ENCODE measurements around the gene BARX2. TPM values are rescaled to one million over a fixed set of nuclear protein-coding genes. Genes with fewer than 3 reads are reported as not detected.

BARX2 gene
- total RNA-seq, 1 experiment from 2014 or later: not detected

DNA sequence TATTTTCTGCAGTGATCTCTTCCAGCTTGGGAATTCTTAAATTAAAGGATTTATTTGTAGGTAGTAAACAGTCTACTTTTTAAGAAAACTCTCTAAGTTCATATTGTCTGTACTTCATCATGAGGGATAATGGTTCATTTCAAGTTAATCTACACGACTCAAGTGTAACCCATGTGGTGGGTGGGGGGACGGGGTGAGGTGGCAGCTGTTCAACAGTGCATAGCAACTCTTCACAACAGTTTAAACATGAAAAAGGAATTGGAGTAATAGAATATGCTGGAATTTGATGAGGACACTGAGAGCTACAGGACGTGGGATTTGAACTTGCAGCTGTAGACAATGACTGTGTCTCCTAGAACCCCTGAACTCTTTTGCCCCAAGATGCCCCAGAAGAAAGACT is 20.8 kb downstream of the BARX2 start:
- DNase-seq (ENCODE audit: low read depth): no peak

DNA sequence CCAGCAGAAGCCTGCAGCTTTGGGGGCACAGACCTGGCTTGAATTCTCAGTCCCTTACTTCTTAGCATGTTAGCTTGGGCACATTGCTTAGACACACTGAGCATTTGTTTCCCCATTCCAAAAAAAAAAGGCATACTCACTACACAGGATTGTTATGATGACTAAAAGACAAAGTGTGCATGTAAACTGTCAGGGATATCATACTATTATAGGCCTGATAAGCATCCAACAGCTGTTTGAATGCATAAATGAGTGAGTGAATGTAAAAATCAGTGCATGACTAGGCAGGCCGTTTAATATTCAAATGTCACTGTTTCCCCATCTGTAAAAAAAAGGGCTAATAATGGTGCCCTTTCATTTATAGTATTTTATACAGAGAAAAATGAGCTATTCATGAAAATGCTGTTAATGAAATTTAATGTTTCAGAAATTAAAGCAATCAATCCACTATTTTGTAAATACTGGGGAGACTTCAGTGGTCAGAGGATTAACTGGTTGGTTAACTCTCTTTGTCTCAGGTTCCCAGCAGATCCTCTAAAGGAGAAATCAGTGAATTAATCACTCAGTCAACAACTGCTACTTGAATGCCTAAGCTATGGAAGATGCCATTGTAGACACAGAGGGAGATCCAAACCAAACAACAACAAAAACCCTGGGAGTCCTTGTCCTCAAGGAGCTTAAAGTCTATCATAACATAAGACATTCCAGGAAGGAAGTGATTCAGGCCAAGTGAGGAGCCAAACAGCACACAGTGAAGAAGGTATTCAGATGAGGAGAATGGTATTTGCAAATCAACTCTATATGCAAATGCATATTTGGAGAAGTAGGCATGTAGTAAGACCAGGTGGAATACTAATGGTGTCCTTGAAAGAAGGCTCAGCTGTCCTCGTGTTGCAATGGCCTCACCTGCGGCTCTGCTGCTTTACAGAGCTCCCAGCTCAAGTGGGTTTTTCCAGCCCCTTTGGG is 26.8 kb downstream of the BARX2 start:
- no peak for DNase-seq (ENCODE audit: low read depth)

DNA sequence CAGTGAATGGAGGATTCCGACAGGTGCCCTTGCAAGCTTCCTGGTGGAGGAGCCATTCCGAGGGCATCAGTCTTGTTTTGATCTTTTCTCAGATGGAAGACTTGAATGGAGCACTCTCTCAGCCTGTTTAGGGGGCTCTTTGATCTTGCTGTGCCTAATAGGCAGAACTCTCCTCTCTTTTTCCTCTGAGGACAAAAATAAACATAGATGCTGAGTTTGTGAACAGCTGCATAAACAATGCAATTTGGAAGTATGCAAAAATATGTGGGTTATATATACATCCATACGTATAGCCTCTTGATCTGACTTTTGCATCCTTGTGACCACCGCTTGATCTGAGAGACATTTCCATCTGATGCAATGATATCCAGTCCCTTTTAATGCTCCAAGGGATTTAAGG is 29.1 kb downstream of the BARX2 start:
- no peak for DNase-seq (ENCODE audit: low read depth)

DNA sequence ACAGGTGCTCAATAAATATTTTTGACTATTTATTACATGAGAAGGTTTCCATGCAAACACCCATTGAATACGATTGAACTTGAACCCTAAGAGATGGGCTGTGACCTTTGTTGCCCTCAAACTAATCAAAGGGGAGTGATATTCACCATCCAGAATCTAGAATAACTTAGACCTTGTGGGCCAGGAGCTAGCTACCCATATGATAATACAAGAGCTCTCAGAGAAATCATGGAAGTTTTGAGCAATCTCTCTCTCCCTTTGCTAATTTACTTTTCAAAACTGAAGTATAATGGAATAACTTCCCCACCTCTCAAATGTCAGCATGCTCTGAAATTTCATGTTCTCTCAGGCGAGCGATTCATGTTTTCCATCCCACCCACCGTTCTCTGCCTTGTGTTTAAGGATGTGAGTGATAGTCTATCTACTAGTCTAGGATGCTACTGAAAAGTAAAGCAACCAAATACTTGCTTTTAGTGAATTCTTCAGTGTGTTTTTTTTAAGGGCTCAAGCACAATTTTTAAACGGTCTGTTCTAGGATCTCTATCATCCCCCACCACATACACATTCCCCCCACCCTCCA is 33.3 kb downstream of the BARX2 start:
- no peak for DNase-seq (ENCODE audit: low read depth)

DNA sequence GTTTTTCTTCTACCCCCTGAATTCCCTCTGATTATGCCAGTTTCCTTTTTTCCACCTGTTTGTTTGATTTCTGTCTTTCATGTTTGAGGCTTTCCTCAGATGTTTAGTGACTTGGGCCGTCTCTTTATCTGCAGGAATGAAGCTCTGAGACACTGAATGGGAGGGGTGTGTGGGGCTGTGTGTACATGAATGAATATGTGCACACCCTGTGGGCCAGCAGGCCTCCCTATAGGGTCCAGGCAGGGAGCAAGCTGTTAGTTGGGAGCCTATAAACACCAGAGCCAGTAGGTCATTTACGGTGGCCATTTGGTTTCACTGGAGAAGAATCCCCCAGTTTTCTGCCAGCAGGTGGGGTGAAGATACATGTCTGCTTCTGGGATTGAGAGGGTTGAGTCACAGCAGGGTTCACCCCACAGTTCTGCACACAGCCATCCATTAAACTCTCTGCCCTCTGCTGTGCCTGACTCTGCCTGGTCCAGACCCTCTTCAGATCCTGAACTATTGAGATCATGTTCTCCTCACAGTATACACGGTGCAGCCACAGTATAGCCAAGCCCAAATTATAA is 34.8 kb downstream of the BARX2 start:
- DNase-seq (ENCODE audit: low read depth): peak; percentile 5

GRCh38 chr11:129412494-129412893 is 36.8 kb downstream of the BARX2 start:
- peak; percentile 23 for DNase-seq (ENCODE audit: low read depth)

GRCh38 chr11:129414144-129414872 is 38.7 kb downstream of the BARX2 start:
- DNase-seq (ENCODE audit: low read depth): no peak

DNA sequence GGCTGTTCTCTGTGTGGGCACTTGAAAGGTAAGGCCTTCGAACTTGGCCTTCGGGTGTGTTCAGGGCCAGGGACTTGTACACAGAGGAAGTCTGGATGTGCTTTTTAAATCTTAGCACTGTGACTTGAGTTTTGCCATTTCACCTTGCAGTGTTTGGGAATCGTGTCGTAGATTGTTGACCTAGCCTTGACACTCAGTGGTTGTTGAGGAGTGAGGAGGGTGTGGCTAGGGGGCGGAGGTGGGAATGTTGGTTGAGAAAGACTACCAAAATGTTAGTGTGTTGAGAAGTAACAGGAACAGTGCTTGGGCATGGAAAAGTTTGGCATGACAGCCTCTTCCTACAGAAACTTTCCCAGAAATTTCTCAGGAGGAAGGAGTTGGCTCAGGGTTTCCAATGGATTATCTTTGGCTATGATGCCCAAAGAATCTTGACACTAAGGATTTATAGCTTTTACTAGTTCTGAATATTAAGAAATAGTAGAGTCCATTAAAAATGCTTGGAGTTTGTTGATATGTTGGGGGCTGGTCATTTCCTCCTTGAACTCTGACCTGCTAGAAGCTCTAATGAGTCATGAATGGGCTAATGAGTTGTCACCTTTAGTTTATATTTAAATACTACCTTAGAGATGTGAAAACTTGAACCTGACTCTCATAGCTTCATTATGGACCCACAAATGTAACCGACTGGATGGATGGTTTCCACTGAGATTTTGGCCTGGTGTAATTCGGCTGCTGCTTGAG is 40.6 kb downstream of the BARX2 start:
- DNase-seq (ENCODE audit: low read depth): no peak

DNA sequence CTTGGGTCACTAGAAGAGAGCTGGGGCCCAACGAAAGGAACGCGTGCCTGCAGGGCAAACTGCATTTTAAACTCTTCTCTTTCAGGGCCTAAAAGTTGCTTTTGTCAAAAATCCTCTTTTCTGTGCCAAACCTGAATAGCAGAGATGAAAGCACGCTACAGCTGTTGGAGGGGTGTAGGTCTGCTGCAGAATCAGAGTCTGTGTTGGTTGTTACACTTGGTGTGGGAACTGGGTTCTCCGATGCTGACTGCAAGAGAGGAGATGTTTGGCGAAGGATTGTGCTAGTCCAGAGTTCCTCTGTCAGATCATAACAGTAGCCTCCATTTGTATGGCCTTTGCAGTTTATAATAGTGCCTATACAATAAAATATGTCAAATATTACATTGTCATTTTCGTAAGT is 41.8 kb downstream of the BARX2 start:
- DNase-seq (ENCODE audit: low read depth): no peak

DNA sequence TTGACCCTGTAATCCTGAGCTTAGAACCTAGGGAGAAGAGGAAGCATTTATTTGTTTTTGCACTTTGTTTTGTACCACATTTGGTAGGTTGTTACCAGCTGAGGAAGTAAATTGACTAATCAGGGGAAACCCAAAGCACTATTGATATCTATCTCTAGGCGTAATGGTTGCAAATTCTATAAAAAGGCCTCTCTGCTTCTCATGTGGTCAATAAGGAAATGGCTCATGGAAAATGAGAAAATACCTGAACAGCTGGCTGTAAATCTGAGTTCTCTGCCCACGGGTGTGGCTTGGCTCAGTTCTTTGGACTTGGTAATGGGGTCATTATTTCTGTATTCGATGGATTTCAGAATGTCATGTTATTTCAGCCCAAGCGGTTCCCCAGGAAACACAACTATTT is 42.4 kb downstream of the BARX2 start:
- DNase-seq (ENCODE audit: low read depth): no peak

DNA sequence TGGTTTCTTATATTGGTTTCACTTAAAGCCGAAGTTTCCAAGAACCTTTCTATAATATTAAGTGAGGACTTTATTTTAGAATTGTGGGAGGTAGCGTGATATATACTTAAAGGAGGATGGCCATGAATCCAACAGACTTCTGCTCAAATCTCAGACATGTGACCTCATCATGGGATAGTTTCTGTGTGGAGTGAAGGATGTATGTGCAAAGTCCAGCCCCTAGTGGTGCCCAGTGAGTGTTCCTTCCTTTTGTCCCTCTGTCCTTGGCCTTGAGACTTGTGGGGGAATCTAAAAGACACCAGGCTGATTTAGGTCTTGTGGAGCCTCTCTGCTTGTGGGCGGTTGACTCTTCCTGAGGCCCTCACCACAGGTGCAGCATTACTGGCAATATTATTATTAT is 43.7 kb downstream of the BARX2 start:
- no peak for DNase-seq (ENCODE audit: low read depth)

GRCh38 chr11:129423426-129423825 is 47.8 kb downstream of the BARX2 start:
- no peak for DNase-seq (ENCODE audit: low read depth)

- DNase-seq (ENCODE audit: low read depth): no peak
Measured at GRCh38 chr11:129425214-129425613, 49.6 kb downstream of the BARX2 start.

DNA sequence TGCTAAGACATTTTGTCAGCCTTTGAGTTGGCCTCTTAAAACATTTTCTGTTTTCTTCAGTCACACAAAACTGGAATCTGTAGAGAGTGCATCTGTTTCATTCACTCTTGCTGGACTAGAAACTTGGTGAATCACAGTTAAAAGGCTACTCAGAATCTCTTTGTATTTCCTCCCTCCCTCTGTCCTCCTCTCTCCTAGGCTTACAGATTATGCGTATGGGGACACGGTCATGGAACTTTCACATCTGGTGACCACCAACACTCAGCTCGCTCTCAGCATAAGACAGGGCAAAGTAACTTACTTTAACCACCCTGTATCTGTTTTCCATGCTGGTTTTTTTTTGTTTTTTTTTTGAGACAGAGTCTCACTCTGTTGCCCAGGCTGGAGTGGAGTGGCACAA is 50.4 kb downstream of the BARX2 start:
- no peak for DNase-seq (ENCODE audit: low read depth)

DNA sequence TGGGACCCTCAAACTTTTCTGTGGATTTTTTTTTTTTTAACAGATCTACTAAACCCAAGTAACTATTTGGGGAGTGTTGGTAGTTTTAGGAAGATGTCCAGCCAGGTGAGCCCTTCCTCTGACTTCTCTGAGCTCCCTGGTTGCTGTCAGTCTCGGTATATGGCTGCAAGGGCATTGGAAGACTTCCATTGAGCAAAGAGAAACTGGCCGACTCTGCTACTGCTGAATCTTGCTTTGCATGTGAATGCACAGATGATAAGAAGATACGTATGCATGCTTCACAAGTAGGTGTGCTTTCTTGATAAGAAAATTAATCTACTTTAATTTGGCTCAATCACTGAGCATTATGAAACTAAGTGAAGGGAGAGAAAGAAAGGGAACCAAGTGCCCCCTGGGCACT is 51.1 kb downstream of the BARX2 start:
- no peak for DNase-seq (ENCODE audit: low read depth)

DNA sequence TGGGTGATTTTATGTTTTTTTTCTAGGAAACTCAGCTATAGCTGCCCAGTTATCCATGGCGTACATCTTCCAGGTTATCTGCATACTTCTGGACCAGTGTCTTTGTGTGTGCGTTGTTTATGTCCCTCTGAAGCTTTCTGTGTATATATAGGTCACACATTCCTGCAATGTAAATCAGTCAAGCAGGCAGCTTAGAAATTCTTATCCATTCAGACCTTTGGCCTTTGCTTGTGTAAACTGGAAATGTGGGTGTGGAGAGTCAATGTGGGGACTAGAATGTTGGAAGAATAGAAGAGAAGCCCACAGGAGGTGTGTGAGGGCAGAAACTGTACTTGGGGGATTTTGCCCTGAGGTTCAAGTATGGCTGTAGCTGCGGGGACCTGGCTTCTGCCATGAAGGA is 51.7 kb downstream of the BARX2 start:
- no peak for DNase-seq (ENCODE audit: low read depth)

DNA sequence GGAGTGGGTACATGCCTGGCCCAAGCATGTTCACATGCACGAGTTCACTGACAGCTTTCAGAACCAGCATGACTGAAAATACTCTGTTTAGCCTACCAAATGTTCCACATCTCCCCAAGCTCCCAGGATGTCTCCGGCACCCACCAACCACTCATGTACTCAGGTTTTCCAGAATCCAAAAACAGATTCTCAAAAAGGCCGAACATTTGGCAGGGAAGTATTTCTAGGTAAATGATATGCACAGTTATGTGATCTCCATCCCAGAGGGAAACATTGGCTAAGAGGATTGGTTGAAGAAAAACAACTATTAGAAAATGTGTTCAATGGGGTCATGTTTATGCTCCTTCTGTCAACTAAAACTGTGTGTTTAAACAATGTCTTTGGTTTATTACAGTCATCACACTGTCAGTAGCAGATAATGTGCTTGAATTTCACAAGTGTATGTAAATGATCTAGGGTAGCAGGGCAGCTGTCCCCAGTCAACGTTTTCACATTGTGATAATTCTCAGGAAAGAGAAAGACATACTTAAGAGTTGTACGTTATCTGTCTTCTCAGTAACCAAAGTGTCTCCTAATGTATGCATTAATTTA is 52.3 kb downstream of the BARX2 start:
- no peak for DNase-seq (ENCODE audit: low read depth)

DNA sequence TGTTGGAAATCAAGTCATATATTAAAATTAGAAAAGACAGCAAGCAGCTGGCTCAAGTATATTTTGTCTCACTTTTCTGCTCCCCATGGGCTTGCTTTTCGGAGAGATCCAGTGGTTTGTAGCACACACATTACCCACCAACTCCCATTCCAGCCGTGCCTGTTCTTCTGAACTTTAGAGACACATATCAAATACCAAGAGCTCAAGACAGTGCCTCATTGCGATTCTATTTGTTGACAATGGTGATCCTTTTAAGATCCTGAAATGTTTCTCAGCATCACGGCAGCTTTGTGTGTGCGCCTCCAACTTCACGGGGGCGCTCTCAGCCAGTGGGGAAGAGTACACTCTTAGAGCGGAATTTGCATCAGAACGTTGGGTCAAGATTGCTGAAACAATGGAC is 52.9 kb downstream of the BARX2 start:
- DNase-seq (ENCODE audit: low read depth): no peak

GRCh38 chr11:129434641-129435498 is 59.2 kb downstream of the BARX2 start:
- no peak for DNase-seq (ENCODE audit: low read depth)
